Lower lobe of right lung (tissue), 2 donors: ENCODE measurements around the gene DIRAS2. TPM values are rescaled to one million over a fixed set of nuclear protein-coding genes. Genes with fewer than 3 reads are reported as not detected.

Source experiments
- ATAC-seq, 2 donors: fragments of 200-7000 bp; cut with Tn5 transposase; one replicate each; pipeline ENCODE4 v1.9.1; 2020 to 2022; ENCODE audit warnings: mild to moderate bottlenecking in 2 of 2, moderate library complexity in 2 of 2
- DNase-seq: peaks from one replicate; pipeline ENCODE4 v3.0.0-alpha.2; 2020
- H3K27ac ChIP-seq: fragments of 200-600 bp; one replicate; pipeline ENCODE4 v1.8.0; 2022
- H3K27me3 ChIP-seq: fragments of 200-600 bp; one replicate; pipeline ENCODE4 v1.8.0; 2022; ENCODE audit warnings: low read depth
- H3K36me3 ChIP-seq: fragments of 200-600 bp; one replicate; pipeline ENCODE4 v1.8.0; 2022; ENCODE audit warnings: mild to moderate bottlenecking
- H3K4me1 ChIP-seq: fragments of 200-600 bp; one replicate; pipeline ENCODE4 v1.8.0; 2022
- H3K4me3 ChIP-seq: fragments of 200-600 bp; one replicate; pipeline ENCODE4 v1.8.0; 2022; ENCODE audit warnings: mild to moderate bottlenecking
- H3K9me3 ChIP-seq: fragments of 200-600 bp; one replicate; pipeline ENCODE4 v1.8.0; 2022
- intact Hi-C: fragments of 100-400 bp; cut with DNase I; formaldehyde crosslinking; loops from one replicate; pipeline ENCODE4 v1.11.0; 2022
- total RNA-seq: library from RNA; stranded (reverse); fragmentation: NEBNext Ultra II Directional; extraction: Animal tissue kit (Norgen Biotek cat#: 25700); gene quantifications from one replicate; pipeline ENCODE4 v1.2.1, GENCODE V29; 2021
- TF ChIP-seq, protein P1 (sequence below): fragments of 200-600 bp; IDR thresholded peaks from one replicate; pipeline ENCODE4 v1.8.0; 2022; ENCODE audit warnings: antibody characterized with exemption, mild to moderate bottlenecking
- donor health status: DM: no; HTN: yes; CAD: no; lungs with severe emphysema.

The DIRAS2 gene
- total RNA-seq, 1 donor from 2014 or later, result not detected

DNA sequence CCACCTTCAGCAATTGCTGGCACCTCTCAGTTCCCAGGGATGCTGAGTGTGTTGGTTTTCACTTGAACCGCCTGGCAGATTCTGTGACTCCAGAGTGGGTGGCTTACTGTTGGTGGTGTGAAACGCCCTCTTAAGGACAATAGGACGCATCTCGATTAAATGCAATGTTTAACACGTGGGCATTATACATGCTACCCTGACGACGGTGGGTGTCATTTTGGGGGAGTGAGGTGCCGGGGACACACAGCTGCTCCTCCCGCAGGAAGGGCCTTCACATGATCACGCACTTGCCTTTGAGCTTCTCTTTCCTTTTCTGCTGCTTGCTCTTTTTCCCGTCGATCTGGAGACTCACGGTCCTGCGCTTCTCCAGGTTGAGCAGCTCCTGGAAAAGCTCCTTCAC lies 29.7 kb downstream of the DIRAS2 start:
- DNase-seq, result no peak
- TF ChIP-seq, protein P1, sequence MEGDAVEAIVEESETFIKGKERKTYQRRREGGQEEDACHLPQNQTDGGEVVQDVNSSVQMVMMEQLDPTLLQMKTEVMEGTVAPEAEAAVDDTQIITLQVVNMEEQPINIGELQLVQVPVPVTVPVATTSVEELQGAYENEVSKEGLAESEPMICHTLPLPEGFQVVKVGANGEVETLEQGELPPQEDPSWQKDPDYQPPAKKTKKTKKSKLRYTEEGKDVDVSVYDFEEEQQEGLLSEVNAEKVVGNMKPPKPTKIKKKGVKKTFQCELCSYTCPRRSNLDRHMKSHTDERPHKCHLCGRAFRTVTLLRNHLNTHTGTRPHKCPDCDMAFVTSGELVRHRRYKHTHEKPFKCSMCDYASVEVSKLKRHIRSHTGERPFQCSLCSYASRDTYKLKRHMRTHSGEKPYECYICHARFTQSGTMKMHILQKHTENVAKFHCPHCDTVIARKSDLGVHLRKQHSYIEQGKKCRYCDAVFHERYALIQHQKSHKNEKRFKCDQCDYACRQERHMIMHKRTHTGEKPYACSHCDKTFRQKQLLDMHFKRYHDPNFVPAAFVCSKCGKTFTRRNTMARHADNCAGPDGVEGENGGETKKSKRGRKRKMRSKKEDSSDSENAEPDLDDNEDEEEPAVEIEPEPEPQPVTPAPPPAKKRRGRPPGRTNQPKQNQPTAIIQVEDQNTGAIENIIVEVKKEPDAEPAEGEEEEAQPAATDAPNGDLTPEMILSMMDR, result no peak
- no peak for ATAC-seq

DNA sequence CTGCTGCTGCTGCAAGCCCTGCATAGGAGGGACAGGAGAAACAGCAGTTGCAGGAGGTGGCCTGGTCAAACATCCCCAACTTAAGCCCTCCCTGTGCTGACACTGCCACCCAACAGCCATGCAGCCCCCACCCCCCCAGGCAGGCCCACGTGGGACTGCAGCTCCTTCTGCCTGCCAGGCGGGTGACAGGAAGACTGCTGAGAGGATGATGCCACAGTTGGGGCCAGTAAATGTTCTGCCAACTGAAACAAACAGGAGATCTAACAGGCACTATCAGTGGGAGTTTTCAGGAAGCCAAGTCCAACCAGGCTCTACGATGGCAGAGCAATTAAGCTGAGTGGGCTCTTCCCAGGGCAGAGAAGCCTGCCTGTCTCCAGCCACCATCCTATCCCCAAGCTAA lies 31.1 kb downstream of the DIRAS2 start:
- H3K4me1 ChIP-seq, result no peaks in the 10 kb centered on the region
- DNase-seq (no peak), ATAC-seq (no peak)
- H3K27me3 ChIP-seq, result no peaks in the 10 kb centered on the region
- no peak overlapping the region for H3K4me3 ChIP-seq
- no peak overlapping the region for H3K27ac ChIP-seq
- no peaks in the 10 kb centered on the region for H3K36me3 ChIP-seq
- intact Hi-C loops, result no loop called here
- TF ChIP-seq, protein P1, result no peak
- H3K9me3 ChIP-seq, result no peaks in the 10 kb centered on the region

More for the DNA sequence above, 29.7 kb downstream of the DIRAS2 start:
- H3K27me3 ChIP-seq, result no peaks in the 10 kb centered on the region
- intact Hi-C loops, result no loop called here
- no peak overlapping the region for H3K27ac ChIP-seq
- H3K4me1 ChIP-seq, result no peaks in the 10 kb centered on the region
- no peaks in the 10 kb centered on the region for H3K9me3 ChIP-seq
- no peaks in the 10 kb centered on the region for H3K36me3 ChIP-seq
- no peak overlapping the region for H3K4me3 ChIP-seq

DNA sequence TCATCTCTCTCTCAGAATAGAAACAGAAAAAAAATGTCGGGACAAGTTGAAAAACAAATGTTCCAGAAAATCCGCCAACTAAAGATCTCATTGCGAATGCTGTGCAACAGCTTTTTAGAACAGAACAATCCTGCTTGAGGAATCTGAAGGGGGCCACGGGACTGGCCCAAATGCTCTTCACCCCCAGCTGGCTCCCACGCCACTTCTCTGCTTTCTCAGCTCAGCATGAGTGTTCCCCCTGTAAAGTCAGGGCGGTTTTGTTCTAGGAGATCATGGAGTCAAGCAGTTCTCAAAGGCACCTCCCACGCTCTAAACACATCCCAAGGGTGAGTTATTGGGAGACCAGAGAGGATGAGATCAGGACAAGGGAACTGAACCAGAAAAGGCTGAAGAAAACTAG lies 31.5 kb downstream of the DIRAS2 start:
- no peaks in the 10 kb centered on the region for H3K9me3 ChIP-seq
- H3K4me1 ChIP-seq, result no peaks in the 10 kb centered on the region
- TF ChIP-seq, protein P1, result no peak
- no peak overlapping the region for H3K4me3 ChIP-seq
- no peaks in the 10 kb centered on the region for H3K27me3 ChIP-seq
- H3K27ac ChIP-seq, result no peak overlapping the region
- no peaks in the 10 kb centered on the region for H3K36me3 ChIP-seq
- no peak for DNase-seq
- no peak for ATAC-seq
- intact Hi-C loops, result no loop called here

GRCh38 chr9:90607701-90608516 lies 34.7 kb downstream of the DIRAS2 start:
- H3K4me1 ChIP-seq, result no peaks in the 10 kb centered on the region
- H3K27ac ChIP-seq, result no peak overlapping the region
- DNase-seq, result no peak
- no peak overlapping the region for H3K4me3 ChIP-seq
- no peak for ATAC-seq
- H3K9me3 ChIP-seq, result no peaks in the 10 kb centered on the region
- TF ChIP-seq, protein P1, result no peak
- peaks cover 5% of the 10 kb centered on the region for H3K27me3 ChIP-seq
- no peaks in the 10 kb centered on the region for H3K36me3 ChIP-seq
- intact Hi-C loops, result no loop called here

DNA sequence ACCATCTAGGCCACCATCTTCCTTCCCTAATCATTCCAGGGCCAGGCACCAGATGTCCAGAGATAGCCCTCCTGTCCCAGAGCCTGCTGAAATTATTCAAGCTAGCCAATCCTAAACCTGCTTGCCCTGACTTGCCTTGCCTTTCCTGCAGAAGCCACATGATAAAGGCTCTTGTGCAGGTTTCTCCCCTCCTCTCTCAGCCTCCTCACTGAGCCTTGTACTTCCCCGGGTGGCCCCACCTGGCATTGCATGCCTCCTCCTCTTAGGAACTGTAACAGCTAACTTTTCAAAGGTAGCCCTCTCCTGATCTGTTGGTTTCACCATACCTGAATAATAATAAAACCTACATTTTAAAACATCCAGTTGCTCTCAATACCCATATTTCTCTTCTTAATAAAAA lies 42.6 kb downstream of the DIRAS2 start:
- peaks cover 8% of the 10 kb centered on the region for H3K27me3 ChIP-seq
- H3K36me3 ChIP-seq, result no peaks in the 10 kb centered on the region
- H3K4me1 ChIP-seq, result no peaks in the 10 kb centered on the region
- ATAC-seq, result no peak
- TF ChIP-seq, protein P1, result no peak
- no peak for DNase-seq
- no peak overlapping the region for H3K4me3 ChIP-seq
- H3K9me3 ChIP-seq, result no peaks in the 10 kb centered on the region
- intact Hi-C loops, result no loop called here
- H3K27ac ChIP-seq, result no peak overlapping the region
